Measurements from ENCODE around the gene PIGQ. TPM values are rescaled to one million over a fixed set of nuclear protein-coding genes. Genes with fewer than 3 reads are reported as not detected.

Gene PIGQ
- total and polyA plus RNA-seq, 2 of the 13 experiments (the other 11 are each of a cell fraction or from before 2014, with no cell fraction given) = 7.7 to 19.7 TPM

GRCh38 chr16:537415-538335, 32.1 kb upstream of the PIGQ start (continued):
- TF ChIP-seq, protein P1, sequence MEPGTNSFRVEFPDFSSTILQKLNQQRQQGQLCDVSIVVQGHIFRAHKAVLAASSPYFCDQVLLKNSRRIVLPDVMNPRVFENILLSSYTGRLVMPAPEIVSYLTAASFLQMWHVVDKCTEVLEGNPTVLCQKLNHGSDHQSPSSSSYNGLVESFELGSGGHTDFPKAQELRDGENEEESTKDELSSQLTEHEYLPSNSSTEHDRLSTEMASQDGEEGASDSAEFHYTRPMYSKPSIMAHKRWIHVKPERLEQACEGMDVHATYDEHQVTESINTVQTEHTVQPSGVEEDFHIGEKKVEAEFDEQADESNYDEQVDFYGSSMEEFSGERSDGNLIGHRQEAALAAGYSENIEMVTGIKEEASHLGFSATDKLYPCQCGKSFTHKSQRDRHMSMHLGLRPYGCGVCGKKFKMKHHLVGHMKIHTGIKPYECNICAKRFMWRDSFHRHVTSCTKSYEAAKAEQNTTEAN (CRISPR knock-in tag; conservative IDR thresholded peaks at IDR 0.05) = no peak

DNA sequence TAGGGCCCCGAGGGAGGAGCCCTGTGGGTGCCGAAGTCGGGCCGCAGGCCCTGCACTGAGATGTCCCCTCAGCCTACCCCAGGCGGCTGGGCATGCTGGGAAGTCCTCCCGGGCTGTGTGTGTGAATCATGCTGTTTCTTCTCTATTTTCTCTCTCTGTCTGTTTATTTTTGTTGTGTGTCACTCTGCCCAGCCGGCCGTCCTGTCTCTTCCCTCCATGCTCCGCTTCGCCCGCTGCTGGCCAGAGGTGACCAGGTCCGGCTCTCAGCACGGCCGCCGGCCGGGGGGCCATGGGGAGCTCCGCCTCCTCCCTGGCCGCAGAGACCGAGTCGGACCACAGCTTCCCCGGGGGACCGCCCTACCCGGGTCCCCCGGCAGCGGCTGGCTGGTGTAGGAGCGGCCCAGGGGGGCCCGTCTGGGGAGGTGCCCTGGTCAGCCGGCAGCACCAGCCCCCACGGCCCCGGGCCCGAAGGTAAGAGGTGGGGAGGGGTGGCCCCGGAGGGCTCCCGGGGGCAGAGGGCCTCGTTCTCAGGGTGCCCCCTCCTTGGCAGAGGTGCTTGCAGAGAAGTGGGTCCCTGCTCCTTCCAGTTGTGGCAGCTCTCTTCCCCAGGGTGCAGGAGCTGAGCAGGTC, 29.8 kb upstream of the PIGQ start:
- ChIA-PET CTCF (ENCODE audit: low intra/inter-chr PET ratio, low total read pairs) (no interaction called here), POLR2A (no interaction called here)
- Histone ChIP-seq H3K27ac (ENCODE audit: extremely low read length, insufficient read depth, low read length) (no peak overlapping the region), H3K4me3 (replicated peaks in 1 of 3; ENCODE audit: insufficient read depth in 1 of 3, low read depth in 2 of 3, low read length in 3 of 3) (no peak overlapping the region), H3K79me2 (ENCODE audit: insufficient read depth, low read length) (peaks cover 57% of the 10 kb centered on the region), H3K27me3 (ENCODE audit: control insufficient read depth in 1 of 2, insufficient read depth in 2 of 2, low read length in 2 of 2) (no peaks in the 10 kb centered on the region), H3K9ac (ENCODE audit: insufficient read depth, low read depth, low read length) (no peak overlapping the region), H4K20me1 (ENCODE audit: insufficient read depth, low read length) (no peaks in the 10 kb centered on the region), H3K4me2 (ENCODE audit: low read depth, low read length) (no peak overlapping the region), H3K36me3 (replicated peaks in 1 of 2; ENCODE audit: control insufficient read depth in 1 of 2, insufficient read depth in 2 of 2, low read length in 2 of 2) (peaks cover 13 to 20% of the 10 kb centered on the region in 2 experiments; a peak in 4 of 5 replicates), H3K9me3 (ENCODE audit: low read length) (no peaks in the 10 kb centered on the region), H3K4me1 (ENCODE audit: insufficient read depth, low read length) (peaks cover 28% of the 10 kb centered on the region), H2AFZ (ENCODE audit: low read length) (no peak overlapping the region)
- FAIRE-seq = no peak
- in situ Hi-C loops (cut with HindIII; ENCODE audit: extremely low pct_ligation_motif_present, low pct_unique_long_range_greater_than_20kb) = no loop called here
- no TSS peak for BruUV-seq (replicated peaks)
- DNase-seq (ENCODE audit: low spot score) = no peak
- WGBS (ENCODE audit: low lambda C conversion rate) = 97% methylated on average over 25 of the region's 34 CpGs
- intact Hi-C loops (cut with micrococcal nuclease; ENCODE audit: unreplicated experiment) = no loop called here
- TF ChIP-seq AGO2 (optimal IDR thresholded peaks at IDR 0.05; ENCODE audit: low read depth, low read length) = peak; percentile 16
- no peak for TF ChIP-seq EED (CRISPR knock-in tag; IDR thresholded peaks at IDR 0.05)
- no peak for ATAC-seq

Measured in HepG2 (cell line).